B cell (primary cell): ENCODE measurements around the gene CDK5R2. TPM values are rescaled to one million over a fixed set of nuclear protein-coding genes. Genes with fewer than 3 reads are reported as not detected.

Experiments used
- ATAC-seq: fragments of 200-7000 bp; cut with Tn5 transposase; one replicate; pipeline ENCODE4 v1.10.0; 2021; ENCODE audit warnings: low read depth, mild to moderate bottlenecking, moderate number of reproducible peaks, moderate library complexity
- CTCF ChIA-PET: fragments of 350-600 bp; sonication (Branson Sonifier 250); formaldehyde crosslinking; loops from one replicate; lab custom pipeline; 2021; ENCODE audit warnings: antibody characterized with exemption, inconsistent platforms; lab: Charles Lee
- POLR2A ChIA-PET: fragments of 350-600 bp; sonication (Branson Sonifier 250); formaldehyde crosslinking; loops from one replicate; lab custom pipeline; 2021; ENCODE audit warnings: antibody characterized with exemption; lab: Charles Lee
- DNase-seq: peaks from one replicate; pipeline ENCODE4 v3.0.0; 2013
- H2AFZ ChIP-seq: 2 replicates; pipeline ENCODE4 v1.6.1; 2012; ENCODE audit warnings: mild to moderate bottlenecking, low read depth, low read length; ENCODE audit not compliant: insufficient read depth, poor library complexity, severe bottlenecking
- H3K27ac ChIP-seq, 2 donors: 1 replicate in 1 of 2; 2 replicates in 1 of 2; pipeline ENCODE4 v1.5.1; 2012 to 2013; ENCODE audit warnings: low read length in 2 of 2, mild to moderate bottlenecking in 2 of 2, moderate library complexity in 1 of 2
- H3K27me3 ChIP-seq, 4 experiments: fragments of 200-600 bp in 1 of 4; sonication (generic) in 1 of 4; replicated peaks in 1 of 4; 1 replicate in 2 of 4; 2 replicates in 2 of 4; pipeline versions ENCODE4 v1.6.1 to v1.7.0; 2013 to 2016; ENCODE audit warnings: low read length in 3 of 4, mild to moderate bottlenecking in 2 of 4, mixed read lengths in 1 of 4, moderate library complexity in 1 of 4; ENCODE audit not compliant: insufficient read depth in 4 of 4, control insufficient read depth in 3 of 4; ENCODE audit errors: control extremely low read depth in 1 of 4
- H3K36me3 ChIP-seq, 2 experiments: replicated peaks in 1 of 2; 1 replicate in 1 of 2; 2 replicates in 1 of 2; pipeline versions ENCODE4 v1.6.1 to v1.7.1; 2013; ENCODE audit warnings: low read length in 1 of 2; ENCODE audit not compliant: insufficient read depth in 2 of 2, control insufficient read depth in 1 of 2; ENCODE audit errors: control extremely low read depth in 1 of 2, extremely low read depth in 1 of 2
- H3K4me1 ChIP-seq, 2 donors: fragments of 200-600 bp in 1 of 2; sonication (generic) in 1 of 2; 1 replicate in 1 of 2; 2 replicates in 1 of 2; pipeline versions ENCODE4 v1.5.1 to v1.6.1; 2013 to 2017; ENCODE audit warnings: low read length in 2 of 2; ENCODE audit not compliant: control insufficient read depth in 2 of 2, insufficient read depth in 2 of 2
- H3K4me2 ChIP-seq: replicated peaks from 2 replicates; pipeline ENCODE3; 2012; ENCODE audit warnings: mild to moderate bottlenecking, low read depth, low read length; ENCODE audit not compliant: poor library complexity, severe bottlenecking
- H3K4me3 ChIP-seq, 5 experiments: fragments of 200-600 bp in 1 of 5; sonication (generic) in 1 of 5; 1 replicate in 3 of 5; 2 replicates in 2 of 5; pipeline versions ENCODE4 v1.5.1 to v1.7.0; 2011 to 2016; ENCODE audit warnings: low read length in 4 of 5, mild to moderate bottlenecking in 4 of 5, low read depth in 2 of 5, control low read depth in 1 of 5, moderate library complexity in 1 of 5; ENCODE audit not compliant: insufficient read depth in 1 of 5; ENCODE audit errors: control extremely low read depth in 1 of 5, extremely low read depth in 1 of 5
- H3K79me2 ChIP-seq: fragments of 200-600 bp; sonication (generic); one replicate; pipeline ENCODE4 v1.6.0; 2016; ENCODE audit warnings: low read length; ENCODE audit not compliant: control insufficient read depth, insufficient read depth
- H3K9ac ChIP-seq: fragments of 200-600 bp; sonication (generic); 2 replicates; pipeline ENCODE4 v1.6.1; 2017; ENCODE audit warnings: mild to moderate bottlenecking, low read length, moderate library complexity
- H3K9me3 ChIP-seq, 3 donors: one replicate each; pipeline versions ENCODE4 v1.6.1 to v1.7.1; 2013; ENCODE audit warnings: low read length in 2 of 3; ENCODE audit not compliant: control insufficient read depth in 2 of 3, insufficient read depth in 1 of 3; ENCODE audit errors: control extremely low read depth in 1 of 3
- H4K20me1 ChIP-seq: 2 replicates; pipeline ENCODE4 v1.6.0; 2012; ENCODE audit warnings: mild to moderate bottlenecking, low read length; ENCODE audit not compliant: insufficient read depth, control insufficient read depth, poor library complexity, severe bottlenecking
- H3K27ac Mint-ChIP-seq: one replicate; pipeline ENCODE4 v1.8.0; 2021; ENCODE audit warnings: mixed read lengths
- H3K27me3 Mint-ChIP-seq: one replicate; pipeline ENCODE4 v1.8.0; 2021; ENCODE audit warnings: mixed read lengths
- H3K4me1 Mint-ChIP-seq: one replicate; pipeline ENCODE4 v1.8.0; 2021; ENCODE audit warnings: mixed read lengths
- H3K4me3 Mint-ChIP-seq: one replicate; pipeline ENCODE4 v1.8.0; 2021; ENCODE audit warnings: mixed read lengths
- H3K9me3 Mint-ChIP-seq: one replicate; pipeline ENCODE4 v1.8.0; 2022; ENCODE audit warnings: mixed read lengths; ENCODE audit not compliant: insufficient read depth
- EZH2 ChIP-seq: IDR thresholded peaks from 2 replicates; pipeline ENCODE4 v1.6.1; 2012; ENCODE audit warnings: borderline replicate concordance, low read depth, mild to moderate bottlenecking, moderate library complexity, low read length; ENCODE audit not compliant: insufficient read depth, poor library complexity, severe bottlenecking
- WGBS: methylation state at CpG from one replicate; pipeline ENCODE4 v1.1.5; 2013; ENCODE audit warnings: missing lambda C conversion rate; ENCODE audit not compliant: insufficient coverage; 5-methylcytosine and 5-hydroxymethylcytosine counted together
- intact Hi-C: fragments of 100-400 bp; cut with micrococcal nuclease; formaldehyde crosslinking; loops from one replicate; pipeline ENCODE4 v1.10.0; 2022
- polyA plus RNA-seq: library from polyadenylated mRNA; depleted of rRNA; stranded (reverse); fragments of >200 nt; gene quantifications from 2 replicates; pipeline ENCODE4 v1.2.3, GENCODE V29; 2012
- total RNA-seq, 2 donors: library from RNA; stranded (reverse); fragments of 120-200 nt in 1 of 2; gene quantifications; 1 replicate in 1 of 2; 2 replicates in 1 of 2; pipeline versions ENCODE4 v1.2.3 to v1.2.4, GENCODE V29; 2013 to 2022
- TF ChIP-seq, protein P1 (sequence below): fragments of 200-600 bp; IDR thresholded peaks from one replicate; pipeline ENCODE4 v1.8.0; 2022; ENCODE audit warnings: antibody characterized with exemption, mild to moderate bottlenecking

Gene CDK5R2
- total and polyA plus RNA-seq, 2 donors (not counting 1 experiment from before 2014, with no cell fraction given): not detected

DNA sequence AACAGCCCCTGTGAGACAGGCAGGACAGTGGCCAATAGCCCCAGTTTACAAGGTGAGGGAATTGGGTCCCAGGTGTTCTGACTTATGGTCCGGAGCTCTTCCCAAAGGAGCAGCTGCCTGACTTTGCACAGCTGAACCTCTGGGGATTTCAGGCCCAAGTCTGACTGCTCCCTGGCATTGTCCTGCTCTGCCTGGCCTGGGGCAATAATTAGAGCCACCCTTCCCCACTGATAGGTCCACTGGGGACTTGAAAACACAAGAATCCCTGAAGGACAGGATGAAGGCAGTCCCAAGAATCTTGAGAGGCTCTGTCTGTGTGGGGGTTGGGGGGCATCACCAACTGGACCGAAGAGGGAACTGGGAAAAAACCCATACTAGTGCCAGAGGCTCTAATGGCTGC lies 29.2 kb downstream of the CDK5R2 start:
- Histone ChIP-seq H3K27ac (no peak overlapping the region), H3K9ac (no peak overlapping the region), H3K4me3 (no peak overlapping the region), H3K27me3 (peaks cover 0 to 95% (median 63%) of the 10 kb centered on the region in 4 experiments), H2AFZ (no peak overlapping the region), H3K4me1 (peaks cover 21 to 45% of the 10 kb centered on the region in 2 donors), H3K9me3 (peaks cover 0 to 35% (median 0%) of the 10 kb centered on the region in 3 donors), H3K36me3 (no peaks in the 10 kb centered on the region), H3K4me2 (no peak overlapping the region), H3K79me2 (no peaks in the 10 kb centered on the region), H4K20me1 (no peaks in the 10 kb centered on the region)
- intact Hi-C loops: no loop called here
- no peak for DNase-seq
- POLR2A ChIA-PET: no interaction called here
- Mint-ChIP-seq H3K4me1 (peaks cover 13% of the 10 kb centered on the region), H3K4me3 (no peak overlapping the region), H3K27me3 (peaks cover 69% of the 10 kb centered on the region), H3K27ac (no peak overlapping the region), H3K9me3 (no peaks in the 10 kb centered on the region)
- WGBS: 86% methylated on average over 2 of the region's 2 CpGs
- ATAC-seq: no peak
- TF ChIP-seq EZH2: no peak
- TF ChIP-seq, protein P1, sequence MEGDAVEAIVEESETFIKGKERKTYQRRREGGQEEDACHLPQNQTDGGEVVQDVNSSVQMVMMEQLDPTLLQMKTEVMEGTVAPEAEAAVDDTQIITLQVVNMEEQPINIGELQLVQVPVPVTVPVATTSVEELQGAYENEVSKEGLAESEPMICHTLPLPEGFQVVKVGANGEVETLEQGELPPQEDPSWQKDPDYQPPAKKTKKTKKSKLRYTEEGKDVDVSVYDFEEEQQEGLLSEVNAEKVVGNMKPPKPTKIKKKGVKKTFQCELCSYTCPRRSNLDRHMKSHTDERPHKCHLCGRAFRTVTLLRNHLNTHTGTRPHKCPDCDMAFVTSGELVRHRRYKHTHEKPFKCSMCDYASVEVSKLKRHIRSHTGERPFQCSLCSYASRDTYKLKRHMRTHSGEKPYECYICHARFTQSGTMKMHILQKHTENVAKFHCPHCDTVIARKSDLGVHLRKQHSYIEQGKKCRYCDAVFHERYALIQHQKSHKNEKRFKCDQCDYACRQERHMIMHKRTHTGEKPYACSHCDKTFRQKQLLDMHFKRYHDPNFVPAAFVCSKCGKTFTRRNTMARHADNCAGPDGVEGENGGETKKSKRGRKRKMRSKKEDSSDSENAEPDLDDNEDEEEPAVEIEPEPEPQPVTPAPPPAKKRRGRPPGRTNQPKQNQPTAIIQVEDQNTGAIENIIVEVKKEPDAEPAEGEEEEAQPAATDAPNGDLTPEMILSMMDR: no peak
- CTCF ChIA-PET: interaction anchor here (0.8 kb wide), 1 partner anchor 8 kb away, joined by 3 read pairs; no protein-coding TSS in a partner anchor

DNA sequence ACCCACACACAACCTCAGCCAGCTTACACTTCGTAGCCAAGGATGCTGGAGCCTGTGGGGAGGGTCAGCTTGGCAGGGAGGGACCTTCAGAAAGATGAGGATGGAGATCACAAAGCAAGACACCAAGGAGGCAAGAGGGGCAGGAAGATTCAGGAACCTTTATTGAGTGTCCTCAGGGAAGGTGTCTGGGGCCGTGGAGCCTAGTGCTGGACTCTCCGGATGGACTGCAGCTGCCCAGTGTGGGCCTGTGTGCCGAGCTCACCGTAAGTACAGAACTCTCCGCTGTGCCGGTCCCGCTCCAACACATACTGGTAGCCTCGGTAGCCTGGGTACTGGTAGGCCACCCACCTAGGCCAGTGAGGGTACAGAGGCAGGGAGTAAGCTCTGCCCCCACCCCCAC lies 30.6 kb downstream of the CDK5R2 start:
- H3K27me3 Mint-ChIP-seq: peaks cover 74% of the 10 kb centered on the region
- Histone ChIP-seq H3K4me3 (no peak overlapping the region), H3K4me2 (no peak overlapping the region), H2AFZ (no peak overlapping the region), H3K9me3 (peaks cover 0 to 29% (median 0%) of the 10 kb centered on the region in 3 donors), H3K4me1 (peaks cover 17 to 43% of the 10 kb centered on the region in 2 donors), H3K27me3 (peaks cover 0 to 95% (median 62%) of the 10 kb centered on the region in 4 experiments), H3K9ac (no peak overlapping the region), H4K20me1 (no peaks in the 10 kb centered on the region), H3K27ac (no peak overlapping the region), H3K79me2 (no peaks in the 10 kb centered on the region), H3K36me3 (no peaks in the 10 kb centered on the region)
- POLR2A ChIA-PET: no interaction called here
- no peak overlapping the region for H3K27ac Mint-ChIP-seq
- DNase-seq (no peak), ATAC-seq (no peak)
- TF ChIP-seq, protein P1: no peak
- TF ChIP-seq EZH2: no peak
- intact Hi-C loops: loop anchor here (10.0 kb wide), 1 partner anchor 65 kb away; no protein-coding TSS in a partner anchor
- H3K9me3 Mint-ChIP-seq: no peaks in the 10 kb centered on the region
- peaks cover 12% of the 10 kb centered on the region for H3K4me1 Mint-ChIP-seq
- 24% methylated on average over 8 of the region's 9 CpGs for WGBS
- no peak overlapping the region for H3K4me3 Mint-ChIP-seq
- CTCF ChIA-PET: interaction anchor here (1.3 kb wide), 1 partner anchor 40 kb away, joined by 3 read pairs; no protein-coding TSS in a partner anchor
